Measurements from ENCODE around the gene TMC8. TPM values are rescaled to one million over a fixed set of nuclear protein-coding genes. Genes with fewer than 3 reads are reported as not detected.
"Not testable (repeated sequence)": the region's sequence is repeated elsewhere in the genome, so short reads cannot be mapped to it uniquely, and the experiment has no call there.

The TMC8 gene, protein sequence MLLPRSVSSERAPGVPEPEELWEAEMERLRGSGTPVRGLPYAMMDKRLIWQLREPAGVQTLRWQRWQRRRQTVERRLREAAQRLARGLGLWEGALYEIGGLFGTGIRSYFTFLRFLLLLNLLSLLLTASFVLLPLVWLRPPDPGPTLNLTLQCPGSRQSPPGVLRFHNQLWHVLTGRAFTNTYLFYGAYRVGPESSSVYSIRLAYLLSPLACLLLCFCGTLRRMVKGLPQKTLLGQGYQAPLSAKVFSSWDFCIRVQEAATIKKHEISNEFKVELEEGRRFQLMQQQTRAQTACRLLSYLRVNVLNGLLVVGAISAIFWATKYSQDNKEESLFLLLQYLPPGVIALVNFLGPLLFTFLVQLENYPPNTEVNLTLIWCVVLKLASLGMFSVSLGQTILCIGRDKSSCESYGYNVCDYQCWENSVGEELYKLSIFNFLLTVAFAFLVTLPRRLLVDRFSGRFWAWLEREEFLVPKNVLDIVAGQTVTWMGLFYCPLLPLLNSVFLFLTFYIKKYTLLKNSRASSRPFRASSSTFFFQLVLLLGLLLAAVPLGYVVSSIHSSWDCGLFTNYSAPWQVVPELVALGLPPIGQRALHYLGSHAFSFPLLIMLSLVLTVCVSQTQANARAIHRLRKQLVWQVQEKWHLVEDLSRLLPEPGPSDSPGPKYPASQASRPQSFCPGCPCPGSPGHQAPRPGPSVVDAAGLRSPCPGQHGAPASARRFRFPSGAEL
- total RNA-seq, result 1 to 10 TPM; 1.3 to 5.3 (median 2.3) TPM

DNA sequence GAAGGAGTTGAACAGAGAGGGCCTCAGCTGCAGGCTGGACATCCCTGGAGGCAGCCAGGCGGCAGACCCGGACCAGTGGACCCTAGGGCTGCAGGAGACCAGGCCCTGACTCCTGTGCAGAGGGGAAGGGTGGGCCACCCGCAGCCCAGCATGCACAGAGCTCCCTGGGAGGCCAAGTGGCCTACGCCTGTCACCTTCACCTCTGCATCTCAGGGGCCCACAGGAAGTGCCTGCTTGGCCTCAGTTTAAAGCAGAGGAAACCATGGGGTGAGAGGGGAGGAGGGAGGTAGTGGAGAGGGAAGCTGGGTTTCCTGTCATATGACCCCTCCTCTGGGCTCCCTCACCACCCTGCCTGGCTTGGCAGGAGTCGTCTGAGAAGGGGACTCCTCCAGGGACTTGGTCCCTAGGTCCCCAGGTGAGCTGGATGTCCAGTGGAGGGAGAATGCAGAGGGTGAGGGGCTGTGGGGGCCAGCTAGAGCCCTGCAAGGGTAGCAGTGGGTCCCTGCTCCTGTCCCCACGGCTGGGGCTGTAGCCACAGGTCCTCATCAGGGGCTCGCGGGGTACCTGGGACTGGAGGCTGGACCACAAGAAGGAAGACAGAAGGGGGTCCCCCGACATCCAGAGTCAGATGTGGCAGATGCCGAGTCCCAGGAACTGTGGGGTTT, at the start of gene TMC8:
Gene TMC8 (plus strand): TSS at position 335 of the 665 bp plus-strand sequence. CDS start 818 bp downstream, outside the sequence.
- 67% methylated on average over 7 of the region's 10 CpGs for WGBS
- intact Hi-C loops (cut with DNase I), result no loop called here
- Histone ChIP-seq H3K4me3 (peak within 1 kb of the TSS; percentile 31 to 45 (median 42)), H3K4me1 (peaks cover 54 to 83% (median 75%) of the 10 kb centered on the region in 4 donors), H3K27me3 (peaks cover 5 to 59% (median 14%) of the 10 kb centered on the region in 4 donors), H3K27ac (replicated peaks in 1 of 4) (peak within 1 kb of the TSS in 3 of 4 donors; percentile 71 to 86 (median 76)), H3K9me3 (no peaks in the 10 kb centered on the region), H3K36me3 (peaks cover 0 to 7% (median 4%) of the 10 kb centered on the region in 4 donors)
- no peak for DNase-seq (ENCODE audit: extremely low spot score)
- TF ChIP-seq POLR2A (IDR thresholded peaks at IDR 0.05; ENCODE audit: low read depth) (no peak), EP300 (IDR thresholded peaks at IDR 0.05) (no peak), POLR2AphosphoS5 (IDR thresholded peaks at IDR 0.05) (peak in 1 of 2 donors; percentile 8)
- TF ChIP-seq, protein P1, sequence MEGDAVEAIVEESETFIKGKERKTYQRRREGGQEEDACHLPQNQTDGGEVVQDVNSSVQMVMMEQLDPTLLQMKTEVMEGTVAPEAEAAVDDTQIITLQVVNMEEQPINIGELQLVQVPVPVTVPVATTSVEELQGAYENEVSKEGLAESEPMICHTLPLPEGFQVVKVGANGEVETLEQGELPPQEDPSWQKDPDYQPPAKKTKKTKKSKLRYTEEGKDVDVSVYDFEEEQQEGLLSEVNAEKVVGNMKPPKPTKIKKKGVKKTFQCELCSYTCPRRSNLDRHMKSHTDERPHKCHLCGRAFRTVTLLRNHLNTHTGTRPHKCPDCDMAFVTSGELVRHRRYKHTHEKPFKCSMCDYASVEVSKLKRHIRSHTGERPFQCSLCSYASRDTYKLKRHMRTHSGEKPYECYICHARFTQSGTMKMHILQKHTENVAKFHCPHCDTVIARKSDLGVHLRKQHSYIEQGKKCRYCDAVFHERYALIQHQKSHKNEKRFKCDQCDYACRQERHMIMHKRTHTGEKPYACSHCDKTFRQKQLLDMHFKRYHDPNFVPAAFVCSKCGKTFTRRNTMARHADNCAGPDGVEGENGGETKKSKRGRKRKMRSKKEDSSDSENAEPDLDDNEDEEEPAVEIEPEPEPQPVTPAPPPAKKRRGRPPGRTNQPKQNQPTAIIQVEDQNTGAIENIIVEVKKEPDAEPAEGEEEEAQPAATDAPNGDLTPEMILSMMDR (IDR thresholded peaks at IDR 0.05), result no peak

DNA sequence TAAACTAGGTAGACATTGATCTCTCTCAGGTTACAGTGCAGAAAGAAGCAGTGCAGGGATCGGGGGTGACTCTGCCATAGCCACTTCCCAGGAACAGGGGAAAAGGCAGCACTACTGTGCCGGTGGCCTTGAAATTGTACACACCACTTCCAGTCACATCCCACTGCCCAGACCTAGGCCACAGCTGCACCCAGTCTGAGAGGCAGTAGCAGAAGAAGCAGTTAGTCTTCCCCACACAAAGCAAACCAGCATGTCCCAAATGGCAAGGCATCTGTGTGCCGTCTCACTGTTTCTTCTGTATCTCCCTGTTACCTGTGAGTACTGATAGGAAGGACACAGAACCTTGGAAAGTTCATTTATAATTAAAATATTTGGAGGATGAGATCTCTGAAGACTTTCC, 49.0 kb upstream of the TMC8 start:
- TF ChIP-seq, protein P1 (IDR thresholded peaks at IDR 0.05), result no peak
- no peak for TF ChIP-seq POLR2AphosphoS5 (IDR thresholded peaks at IDR 0.05)
- no peak for TF ChIP-seq EP300 (IDR thresholded peaks at IDR 0.05)
- no peak for TF ChIP-seq POLR2A (IDR thresholded peaks at IDR 0.05; ENCODE audit: low read depth)
- peaks cover 0 to 15% (median 5%) of the 10 kb centered on the region in 4 donors for H3K4me1 ChIP-seq
- no peaks in the 10 kb centered on the region for H3K27me3 ChIP-seq
- H3K9me3 ChIP-seq, result no peaks in the 10 kb centered on the region
- no peak overlapping the region for H3K4me3 ChIP-seq
- intact Hi-C loops (cut with DNase I), result no loop called here
- peak overlapping the region; percentile 5 to 49 (median 28) for H3K27ac ChIP-seq (replicated peaks in 1 of 4)
- H3K36me3 ChIP-seq, result peaks cover 58 to 100% (median 77%) of the 10 kb centered on the region in 4 donors
- 87% methylated on average over 2 of the region's 3 CpGs for WGBS
- no peak for DNase-seq (ENCODE audit: extremely low spot score)

DNA sequence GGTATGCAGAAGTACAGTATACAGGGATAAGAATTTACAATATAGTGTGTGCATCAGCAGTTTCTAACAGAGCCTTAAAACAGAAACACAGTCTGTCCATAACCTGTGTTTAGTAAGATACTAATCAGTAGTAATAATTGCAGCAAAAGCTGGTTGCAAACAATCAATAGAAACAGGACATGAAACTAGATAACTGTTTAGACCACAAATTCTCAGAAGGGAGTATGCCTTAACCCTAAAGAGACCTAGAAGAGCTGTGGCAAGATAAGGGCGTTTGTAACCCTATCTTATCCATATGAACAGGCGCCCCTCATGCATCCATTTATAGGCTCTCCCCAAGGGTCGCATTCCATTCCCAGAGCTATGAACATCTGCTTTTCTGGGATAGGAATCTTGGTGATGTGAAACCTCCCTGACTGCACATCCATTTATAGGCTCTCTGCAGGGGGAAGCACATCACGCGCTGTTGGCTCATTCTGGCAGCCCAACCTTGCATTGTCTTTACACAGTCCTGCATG, 48.2 kb upstream of the TMC8 start:
- H3K27me3 ChIP-seq; intact Hi-C loops (cut with DNase I); H3K4me3 ChIP-seq; DNase-seq (ENCODE audit: extremely low spot score); H3K9me3 ChIP-seq: not testable (repeated sequence)
- Histone ChIP-seq H3K27ac (replicated peaks in 1 of 4) (peak overlapping the region in 3 of 4 donors; percentile 7 to 33 (median 32)), H3K4me1 (peaks cover 0 to 15% (median 5%) of the 10 kb centered on the region in 4 donors), H3K36me3 (peaks cover 61 to 100% (median 78%) of the 10 kb centered on the region in 4 donors)
- peak in 1 of 2 donors; percentile 17 for TF ChIP-seq POLR2AphosphoS5 (IDR thresholded peaks at IDR 0.05)
- WGBS, result 65% methylated on average over 5 of the region's 5 CpGs

DNA sequence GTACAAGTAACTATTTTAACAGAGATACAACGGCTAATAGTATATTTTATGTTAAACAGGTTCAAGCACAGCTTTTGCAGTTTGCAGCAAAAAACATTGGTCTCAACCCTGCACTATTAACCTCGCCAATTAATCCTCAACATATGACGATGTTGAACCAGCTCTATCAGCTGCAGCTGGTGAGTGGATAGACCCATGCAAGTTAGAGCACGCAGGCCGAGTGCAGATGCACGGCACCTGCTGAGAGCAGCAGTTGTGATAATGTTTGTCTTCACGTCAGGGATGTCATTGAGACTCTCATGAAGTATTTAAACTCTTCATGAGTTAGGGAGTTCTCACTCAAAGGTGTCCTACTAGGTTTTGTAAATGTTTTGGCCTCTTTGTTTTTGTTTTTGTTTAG, 47.6 kb upstream of the TMC8 start:
- peak overlapping the region in 3 of 4 donors; percentile 12 to 33 (median 32) for H3K27ac ChIP-seq (replicated peaks in 1 of 4)
- intact Hi-C loops (cut with DNase I), result no loop called here

More for the DNA sequence above, 47.6 kb upstream of the TMC8 start:
- peaks cover 0 to 15% (median 6%) of the 10 kb centered on the region in 4 donors for H3K4me1 ChIP-seq
- no peaks in the 10 kb centered on the region for H3K27me3 ChIP-seq
- peaks cover 61 to 100% (median 78%) of the 10 kb centered on the region in 4 donors for H3K36me3 ChIP-seq
- H3K4me3 ChIP-seq, result no peak overlapping the region
- 88% methylated on average over 7 of the region's 7 CpGs for WGBS
- H3K9me3 ChIP-seq, result no peaks in the 10 kb centered on the region
- no peak for DNase-seq (ENCODE audit: extremely low spot score)
- TF ChIP-seq POLR2AphosphoS5 (IDR thresholded peaks at IDR 0.05), result no peak
- TF ChIP-seq EP300 (IDR thresholded peaks at IDR 0.05), result no peak
- TF ChIP-seq POLR2A (IDR thresholded peaks at IDR 0.05; ENCODE audit: low read depth), result no peak
- TF ChIP-seq, protein P1 (IDR thresholded peaks at IDR 0.05), result no peak

Measured in esophagus muscularis mucosa (tissue), 4 donors.